Measurements from ENCODE around the gene IGSF21.

The IGSF21 gene

GRCh38 chr1:18319099-18319498, 211.5 kb downstream of the IGSF21 start:
- Histone ChIP-seq H3K9me3 (ENCODE audit: insufficient read depth, low read length) (no peaks in the 10 kb centered on the region), H3K4me3 (ENCODE audit: low read length) (no peak overlapping the region), H2AFZ (ENCODE audit: low read depth, low read length) (no peak overlapping the region), H4K20me1 (ENCODE audit: insufficient read depth, low read length) (no peaks in the 10 kb centered on the region), H3K27ac (ENCODE audit: low read length) (no peak overlapping the region), H3K27me3 (ENCODE audit: low read depth, low read length) (no peaks in the 10 kb centered on the region), H3K36me3 (replicated peaks; ENCODE audit: low read depth, low read length) (no peaks in the 10 kb centered on the region), H3K4me2 (ENCODE audit: low read length) (no peak overlapping the region), H3K9ac (ENCODE audit: low read length) (no peak overlapping the region), H3K79me2 (ENCODE audit: low read length) (no peaks in the 10 kb centered on the region), H3K4me1 (ENCODE audit: low read length) (no peaks in the 10 kb centered on the region)
- TF ChIP-seq EZH2phosphoT487 (IDR thresholded peaks at IDR 0.05; ENCODE audit: low read depth) (no peak), CTCF (IDR thresholded peaks at IDR 0.05; ENCODE audit: low read depth, low read length) (no peak)

GRCh38 chr1:18320051-18320450, 212.5 kb downstream of the IGSF21 start:
- Histone ChIP-seq H3K9ac (ENCODE audit: low read length) (no peak overlapping the region), H4K20me1 (ENCODE audit: insufficient read depth, low read length) (no peaks in the 10 kb centered on the region), H3K79me2 (ENCODE audit: low read length) (no peaks in the 10 kb centered on the region), H3K9me3 (ENCODE audit: insufficient read depth, low read length) (no peaks in the 10 kb centered on the region), H2AFZ (ENCODE audit: low read depth, low read length) (no peak overlapping the region), H3K36me3 (replicated peaks; ENCODE audit: low read depth, low read length) (no peaks in the 10 kb centered on the region), H3K4me3 (ENCODE audit: low read length) (no peak overlapping the region), H3K4me2 (ENCODE audit: low read length) (no peak overlapping the region), H3K27me3 (ENCODE audit: low read depth, low read length) (no peaks in the 10 kb centered on the region), H3K27ac (ENCODE audit: low read length) (no peak overlapping the region), H3K4me1 (ENCODE audit: low read length) (no peaks in the 10 kb centered on the region)
- TF ChIP-seq CTCF (IDR thresholded peaks at IDR 0.05; ENCODE audit: low read depth, low read length) (no peak), EZH2phosphoT487 (IDR thresholded peaks at IDR 0.05; ENCODE audit: low read depth) (no peak)

GRCh38 chr1:18322368-18323032, 214.9 kb downstream of the IGSF21 start:
- H3K4me2 ChIP-seq (ENCODE audit: low read length) = no peak overlapping the region
- TF ChIP-seq EZH2phosphoT487 (IDR thresholded peaks at IDR 0.05; ENCODE audit: low read depth) (no peak), CTCF (IDR thresholded peaks at IDR 0.05; ENCODE audit: low read depth, low read length) (peak; percentile 8; the same call in 1 of the 2 replicates)
- H2AFZ ChIP-seq (ENCODE audit: low read depth, low read length) = no peak overlapping the region
- no peaks in the 10 kb centered on the region for H3K9me3 ChIP-seq (ENCODE audit: insufficient read depth, low read length)
- H3K27me3 ChIP-seq (ENCODE audit: low read depth, low read length) = no peaks in the 10 kb centered on the region
- no peak overlapping the region for H3K4me3 ChIP-seq (ENCODE audit: low read length)
- H4K20me1 ChIP-seq (ENCODE audit: insufficient read depth, low read length) = no peaks in the 10 kb centered on the region
- no peaks in the 10 kb centered on the region for H3K79me2 ChIP-seq (ENCODE audit: low read length)
- no peaks in the 10 kb centered on the region for H3K36me3 ChIP-seq (replicated peaks; ENCODE audit: low read depth, low read length)
- H3K27ac ChIP-seq (ENCODE audit: low read length) = no peak overlapping the region
- H3K9ac ChIP-seq (ENCODE audit: low read length) = no peak overlapping the region
- H3K4me1 ChIP-seq (ENCODE audit: low read length) = no peaks in the 10 kb centered on the region

- Histone ChIP-seq H3K79me2 (ENCODE audit: low read length) (no peaks in the 10 kb centered on the region), H3K36me3 (replicated peaks; ENCODE audit: low read depth, low read length) (no peaks in the 10 kb centered on the region), H3K4me1 (ENCODE audit: low read length) (no peaks in the 10 kb centered on the region), H2AFZ (ENCODE audit: low read depth, low read length) (no peak overlapping the region), H4K20me1 (ENCODE audit: insufficient read depth, low read length) (no peaks in the 10 kb centered on the region), H3K9ac (ENCODE audit: low read length) (no peak overlapping the region), H3K27ac (ENCODE audit: low read length) (no peak overlapping the region), H3K4me2 (ENCODE audit: low read length) (no peak overlapping the region), H3K9me3 (ENCODE audit: insufficient read depth, low read length) (no peaks in the 10 kb centered on the region), H3K27me3 (ENCODE audit: low read depth, low read length) (no peaks in the 10 kb centered on the region), H3K4me3 (ENCODE audit: low read length) (no peak overlapping the region)
- TF ChIP-seq CTCF (IDR thresholded peaks at IDR 0.05; ENCODE audit: low read depth, low read length) = no peak
- no peak for TF ChIP-seq EZH2phosphoT487 (IDR thresholded peaks at IDR 0.05; ENCODE audit: low read depth)
Measured at GRCh38 chr1:18323259-18323658, 215.7 kb downstream of the IGSF21 start.

All from OCI-LY3 (cell line).